DMS 273 (cell line): Measurements from ENCODE around the gene TEX13D.

ENCODE experiments used
- DNase-seq: peaks from one replicate; lab custom pipeline; 2025; ENCODE audit not compliant: unreplicated experiment; lab: John Stamatoyannopoulos, UW

TEX13D gene

GRCh38 chrX:124348182-124348581 is 15.7 kb downstream of the TEX13D start:
- no peak for DNase-seq

- no peak for DNase-seq
These were observed 16.5 kb downstream of the TEX13D start for GRCh38 chrX:124348885-124349453.

GRCh38 chrX:124354648-124355047 is 22.2 kb downstream of the TEX13D start:
- DNase-seq: no peak

DNA sequence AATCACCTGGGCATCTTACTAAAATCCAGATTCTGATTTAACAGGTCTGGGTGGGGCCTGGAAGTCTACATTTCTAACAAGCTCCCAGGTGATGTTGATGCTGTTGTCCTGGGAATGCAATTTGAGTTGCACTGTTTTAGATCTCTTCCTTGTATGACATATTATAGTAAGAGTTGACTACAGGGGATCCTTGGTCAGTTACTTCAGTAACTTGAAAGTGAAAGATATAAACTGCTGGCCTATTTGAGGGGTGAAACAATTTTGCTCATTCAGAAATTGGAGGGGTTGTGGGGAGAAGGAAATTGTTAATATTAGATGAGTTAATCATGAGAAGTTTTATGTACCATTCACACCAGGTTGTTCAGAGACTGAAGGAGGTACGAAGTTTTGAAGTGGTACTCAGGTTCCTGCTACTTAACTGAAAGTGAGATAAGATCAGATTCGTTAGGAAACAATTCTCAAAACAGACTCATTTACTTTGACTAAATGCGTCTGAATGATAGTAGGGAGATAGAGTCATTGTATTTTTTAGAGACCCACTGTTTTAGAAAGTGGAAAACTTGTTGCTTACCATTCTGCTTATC is 26.4 kb downstream of the TEX13D start:
- no peak for DNase-seq

- no peak for DNase-seq
These were observed 29.6 kb downstream of the TEX13D start for GRCh38 chrX:124362072-124362471.

DNA sequence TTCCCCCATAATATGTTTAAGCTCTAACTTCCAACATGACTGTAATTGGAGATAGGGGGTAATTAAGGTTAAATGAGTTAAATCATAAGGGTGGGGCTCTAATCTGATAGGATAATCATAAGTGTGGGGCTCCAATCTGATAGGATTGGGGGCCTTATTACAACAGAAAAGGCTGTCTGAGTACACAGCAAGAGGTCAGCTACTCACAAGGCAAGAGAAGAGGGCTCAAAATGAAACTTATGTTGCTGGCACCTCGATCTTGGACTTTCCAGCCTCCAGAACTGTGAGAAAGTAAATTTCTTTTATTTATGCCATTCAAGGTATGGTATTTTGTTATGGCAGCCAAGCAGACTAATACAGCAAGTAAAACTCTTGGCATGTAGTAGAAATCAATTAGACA is 30.3 kb downstream of the TEX13D start:
- no peak for DNase-seq

- no peak for DNase-seq
These were observed 37.3 kb downstream of the TEX13D start for GRCh38 chrX:124369722-124370121.

GRCh38 chrX:124373348-124373747 is 40.9 kb downstream of the TEX13D start:
- DNase-seq: no peak

GRCh38 chrX:124378643-124379042 is 46.2 kb downstream of the TEX13D start:
- no peak for DNase-seq

DNA sequence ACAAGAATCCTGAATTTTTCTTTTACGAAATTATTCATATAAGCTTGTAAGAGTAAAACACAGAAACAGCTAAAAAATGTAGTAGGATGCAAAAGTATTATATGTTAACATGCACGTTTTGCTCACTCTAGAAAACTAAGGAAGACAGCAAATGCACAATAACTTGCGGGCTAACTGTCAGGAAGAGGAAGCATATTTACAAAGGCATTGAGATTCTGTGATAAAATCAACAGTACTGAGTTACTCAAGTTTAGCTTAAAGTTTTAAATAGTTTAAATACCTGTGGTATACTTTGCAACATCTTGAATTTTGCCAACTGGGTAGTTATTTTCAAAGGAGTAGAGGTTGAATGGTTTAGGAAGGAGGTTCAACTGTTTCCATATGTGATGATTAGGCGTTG is 50.9 kb downstream of the TEX13D start:
- no peak for DNase-seq

DNA sequence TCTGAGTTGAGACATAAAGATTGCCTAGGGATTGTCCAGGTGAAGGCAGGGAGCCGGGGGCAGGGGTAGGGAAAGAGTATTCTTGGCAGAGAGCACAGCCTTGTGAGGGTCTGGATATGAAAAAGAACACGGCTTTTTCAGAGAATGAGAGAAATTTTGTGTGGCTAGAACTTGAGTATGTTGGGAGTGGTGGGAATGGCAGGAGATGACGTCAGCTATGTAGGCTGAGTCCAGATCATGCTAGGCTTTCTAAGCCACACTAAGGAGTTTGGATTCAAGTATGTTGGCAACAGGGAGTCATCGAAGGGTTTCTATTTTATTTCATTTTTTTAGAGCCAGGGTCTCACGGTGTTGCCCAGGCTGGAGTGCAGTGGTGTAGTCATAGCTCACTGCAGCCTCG is 53.9 kb downstream of the TEX13D start:
- DNase-seq: no peak
